Astrocyte (in vitro differentiated cells and primary cell): ENCODE data around the gene IFI27L1. TPM values are rescaled to one million over a fixed set of nuclear protein-coding genes. Genes with fewer than 3 reads are reported as not detected.

ENCODE experiments used
- DNase-seq: peaks from one replicate; pipeline ENCODE4 v3.0.0-alpha.2; 2010; ENCODE audit warnings: low read depth
- FAIRE-seq: peaks from 2 replicates; lab custom pipeline; 2011; peaks lifted over from hg19 to GRCh38; lab: Jason Lieb, UNC
- H2AFZ ChIP-seq: 2 replicates; pipeline ENCODE4 v1.6.0; 2012; ENCODE audit warnings: low read depth, low read length, inconsistent platforms
- H3K27ac ChIP-seq: 2 replicates; pipeline ENCODE4 v1.5.1; 2011; ENCODE audit warnings: low read depth, low read length, inconsistent platforms
- H3K27me3 ChIP-seq: 2 replicates; pipeline ENCODE4 v1.6.0; 2011; ENCODE audit warnings: low read length, inconsistent platforms; ENCODE audit not compliant: insufficient read depth
- H3K36me3 ChIP-seq: 2 replicates; pipeline ENCODE4 v1.5.1; 2011; ENCODE audit warnings: low read length, inconsistent platforms; ENCODE audit not compliant: insufficient read depth
- H3K4me1 ChIP-seq: 2 replicates; pipeline ENCODE4 v1.5.1; 2011; ENCODE audit warnings: low read length, inconsistent platforms; ENCODE audit not compliant: insufficient read depth
- H3K4me2 ChIP-seq: 2 replicates; pipeline ENCODE4 v1.6.0; 2012; ENCODE audit warnings: low read length, inconsistent platforms
- H3K4me3 ChIP-seq: 2 replicates; pipeline ENCODE4 v1.5.1; 2011; ENCODE audit warnings: low read depth, mild to moderate bottlenecking, low read length, inconsistent platforms; ENCODE audit not compliant: insufficient read depth
- H3K79me2 ChIP-seq: 2 replicates; pipeline ENCODE4 v1.6.0; 2012; ENCODE audit warnings: mild to moderate bottlenecking, low read length, inconsistent platforms; ENCODE audit not compliant: insufficient read depth
- H3K9ac ChIP-seq: 2 replicates; pipeline ENCODE4 v1.6.0; 2012; ENCODE audit warnings: mild to moderate bottlenecking, low read length, inconsistent platforms
- H3K9me3 ChIP-seq: 2 replicates; pipeline ENCODE4 v1.5.1; 2012; ENCODE audit warnings: low read depth, mild to moderate bottlenecking, low read length, inconsistent platforms; ENCODE audit not compliant: insufficient read depth
- H4K20me1 ChIP-seq: 2 replicates; pipeline ENCODE4 v1.6.0; 2012; ENCODE audit warnings: low read length, inconsistent platforms; ENCODE audit not compliant: insufficient read depth
- H3K27ac Mint-ChIP-seq: one replicate; pipeline ENCODE4 v1.8.0; 2021; ENCODE audit warnings: mild to moderate bottlenecking, mixed read lengths; ENCODE audit not compliant: unreplicated experiment
- H3K27me3 Mint-ChIP-seq: one replicate; pipeline ENCODE4 v1.8.0; 2021; ENCODE audit warnings: low read depth, mixed read lengths; ENCODE audit not compliant: unreplicated experiment
- H3K36me3 Mint-ChIP-seq: one replicate; pipeline ENCODE4 v1.8.0; 2021; ENCODE audit warnings: low read depth, mixed read lengths; ENCODE audit not compliant: unreplicated experiment
- H3K4me1 Mint-ChIP-seq: one replicate; pipeline ENCODE4 v1.8.0; 2021; ENCODE audit warnings: low read depth, mixed read lengths; ENCODE audit not compliant: unreplicated experiment
- H3K4me3 Mint-ChIP-seq: one replicate; pipeline ENCODE4 v1.8.0; 2021; ENCODE audit warnings: mild to moderate bottlenecking, moderate library complexity, mixed read lengths; ENCODE audit not compliant: unreplicated experiment
- H3K9me3 Mint-ChIP-seq: one replicate; pipeline ENCODE4 v1.8.0; 2021; ENCODE audit warnings: mild to moderate bottlenecking, mixed read lengths; ENCODE audit not compliant: unreplicated experiment
- EZH2 ChIP-seq: IDR thresholded peaks from 2 replicates; pipeline ENCODE4 v1.6.1; 2012; ENCODE audit warnings: mild to moderate bottlenecking, low read length, inconsistent platforms; ENCODE audit not compliant: insufficient read depth
- total RNA-seq: library from RNA; stranded (reverse); gene quantifications from 2 replicates; pipeline ENCODE4 v1.2.1, GENCODE V29; 2021
- TF ChIP-seq, protein P1 (sequence below): IDR thresholded peaks from 2 replicates; pipeline ENCODE4 v1.5.1; 2011; ENCODE audit warnings: low read depth, mild to moderate bottlenecking, inconsistent platforms, low read length, moderate library complexity; ENCODE audit not compliant: insufficient read depth

The IFI27L1 gene
- total RNA-seq, 1 donor from 2014 or later, result 28.4 TPM

GRCh38 chr14:94113908-94114588, 32.9 kb downstream of the IFI27L1 start:
- no peak overlapping the region for H2AFZ ChIP-seq
- H3K27me3 Mint-ChIP-seq, result peaks cover 7% of the 10 kb centered on the region
- peaks cover 30% of the 10 kb centered on the region for H3K4me1 Mint-ChIP-seq
- no peak overlapping the region for H3K9ac ChIP-seq
- peaks cover 6% of the 10 kb centered on the region for H3K4me1 ChIP-seq
- H3K27ac ChIP-seq, result no peak overlapping the region
- H3K9me3 Mint-ChIP-seq, result no peaks in the 10 kb centered on the region
- peaks cover 4% of the 10 kb centered on the region for H3K27me3 ChIP-seq
- H3K9me3 ChIP-seq, result no peaks in the 10 kb centered on the region
- H3K4me2 ChIP-seq, result peak overlapping the region; percentile 7
- H3K4me3 ChIP-seq, result no peak overlapping the region
- no peak overlapping the region for H3K27ac Mint-ChIP-seq
- TF ChIP-seq EZH2, result no peak
- TF ChIP-seq, protein P1, sequence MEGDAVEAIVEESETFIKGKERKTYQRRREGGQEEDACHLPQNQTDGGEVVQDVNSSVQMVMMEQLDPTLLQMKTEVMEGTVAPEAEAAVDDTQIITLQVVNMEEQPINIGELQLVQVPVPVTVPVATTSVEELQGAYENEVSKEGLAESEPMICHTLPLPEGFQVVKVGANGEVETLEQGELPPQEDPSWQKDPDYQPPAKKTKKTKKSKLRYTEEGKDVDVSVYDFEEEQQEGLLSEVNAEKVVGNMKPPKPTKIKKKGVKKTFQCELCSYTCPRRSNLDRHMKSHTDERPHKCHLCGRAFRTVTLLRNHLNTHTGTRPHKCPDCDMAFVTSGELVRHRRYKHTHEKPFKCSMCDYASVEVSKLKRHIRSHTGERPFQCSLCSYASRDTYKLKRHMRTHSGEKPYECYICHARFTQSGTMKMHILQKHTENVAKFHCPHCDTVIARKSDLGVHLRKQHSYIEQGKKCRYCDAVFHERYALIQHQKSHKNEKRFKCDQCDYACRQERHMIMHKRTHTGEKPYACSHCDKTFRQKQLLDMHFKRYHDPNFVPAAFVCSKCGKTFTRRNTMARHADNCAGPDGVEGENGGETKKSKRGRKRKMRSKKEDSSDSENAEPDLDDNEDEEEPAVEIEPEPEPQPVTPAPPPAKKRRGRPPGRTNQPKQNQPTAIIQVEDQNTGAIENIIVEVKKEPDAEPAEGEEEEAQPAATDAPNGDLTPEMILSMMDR, result no peak
- peak overlapping the region; percentile 64 for H3K4me3 Mint-ChIP-seq
- FAIRE-seq, result no peak
- no peaks in the 10 kb centered on the region for H3K79me2 ChIP-seq
- peaks cover 15% of the 10 kb centered on the region for H3K36me3 Mint-ChIP-seq
- peak; percentile 66 for DNase-seq
- no peaks in the 10 kb centered on the region for H3K36me3 ChIP-seq
- no peaks in the 10 kb centered on the region for H4K20me1 ChIP-seq

- Histone ChIP-seq H4K20me1 (no peaks in the 10 kb centered on the region), H3K27ac (no peak overlapping the region), H3K27me3 (peaks cover 4% of the 10 kb centered on the region), H2AFZ (no peak overlapping the region), H3K4me2 (no peak overlapping the region), H3K4me1 (peaks cover 6% of the 10 kb centered on the region), H3K9ac (no peak overlapping the region), H3K79me2 (no peaks in the 10 kb centered on the region), H3K9me3 (no peaks in the 10 kb centered on the region), H3K36me3 (no peaks in the 10 kb centered on the region), H3K4me3 (no peak overlapping the region)
- peak overlapping the region; percentile 60 for H3K4me3 Mint-ChIP-seq
- peaks cover 7% of the 10 kb centered on the region for H3K27me3 Mint-ChIP-seq
- H3K36me3 Mint-ChIP-seq, result peaks cover 16% of the 10 kb centered on the region
- H3K27ac Mint-ChIP-seq, result peak overlapping the region; percentile 81
- H3K4me1 Mint-ChIP-seq, result peaks cover 30% of the 10 kb centered on the region
- FAIRE-seq, result no peak
- no peak for DNase-seq
- peaks cover 3% of the 10 kb centered on the region for H3K9me3 Mint-ChIP-seq
- TF ChIP-seq EZH2, result no peak
- TF ChIP-seq, protein P1, result no peak
Observed at GRCh38 chr14:94114589-94115057, 33.5 kb downstream of the IFI27L1 start.

DNA sequence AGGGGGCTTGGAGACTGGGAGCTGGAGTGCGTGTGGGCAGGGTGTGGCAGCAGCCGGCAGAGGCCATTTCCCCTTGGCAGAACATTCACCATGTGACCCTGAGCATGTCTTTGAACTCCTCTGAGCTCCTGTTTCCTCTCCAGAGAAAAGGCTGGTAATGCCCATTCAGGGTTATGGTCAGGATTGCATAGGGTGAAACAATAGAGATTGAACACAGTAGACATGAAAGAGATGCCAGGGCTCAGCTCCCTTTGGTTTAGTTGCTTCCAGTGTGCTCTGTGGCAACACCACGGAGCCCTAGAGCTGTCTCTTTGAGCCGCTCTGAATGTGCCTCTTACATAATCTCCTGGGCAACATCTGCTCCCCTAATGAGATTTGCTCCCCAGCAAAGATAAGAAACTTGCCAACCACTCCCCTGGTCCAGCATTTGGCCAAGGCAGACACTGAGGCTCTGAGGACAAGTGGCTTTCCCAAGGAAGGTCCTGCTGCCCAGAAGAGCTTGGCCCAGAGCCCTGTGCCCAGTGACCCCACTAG, 34.0 kb downstream of the IFI27L1 start:
- TF ChIP-seq EZH2, result no peak
- no peak for FAIRE-seq
- Histone ChIP-seq H4K20me1 (no peaks in the 10 kb centered on the region), H3K27ac (no peak overlapping the region), H3K4me3 (no peak overlapping the region), H3K9ac (no peak overlapping the region), H3K9me3 (no peaks in the 10 kb centered on the region), H3K27me3 (peaks cover 4% of the 10 kb centered on the region), H3K79me2 (no peaks in the 10 kb centered on the region), H3K36me3 (no peaks in the 10 kb centered on the region), H2AFZ (no peak overlapping the region), H3K4me1 (peaks cover 6% of the 10 kb centered on the region), H3K4me2 (no peak overlapping the region)
- peaks cover 19% of the 10 kb centered on the region for H3K36me3 Mint-ChIP-seq
- peaks cover 30% of the 10 kb centered on the region for H3K4me1 Mint-ChIP-seq
- H3K27ac Mint-ChIP-seq, result peak overlapping the region; percentile 81
- peaks cover 7% of the 10 kb centered on the region for H3K9me3 Mint-ChIP-seq
- no peak for DNase-seq
- H3K4me3 Mint-ChIP-seq, result no peak overlapping the region
- H3K27me3 Mint-ChIP-seq, result peaks cover 7% of the 10 kb centered on the region
